Activated T-cell treated with anti-CD3 and anti-CD28 coated beads for 1 hour (primary cell): Measurements from ENCODE around the gene BAG3.
"Not testable (repeated sequence)": the region's sequence is repeated elsewhere in the genome, so short reads cannot be mapped to it uniquely, and the experiment has no call there.

Source experiments
- DNase-seq: peaks from one replicate; pipeline ENCODE4 v3.0.0-alpha.2; 2020; ENCODE audit warnings: low read depth

The BAG3 gene

GRCh38 chr10:119640875-119641526 is 10.2 kb upstream of the BAG3 start:
- DNase-seq = no peak

GRCh38 chr10:119642556-119643111 is 8.5 kb upstream of the BAG3 start:
- no peak for DNase-seq

GRCh38 chr10:119643306-119644204 is 7.6 kb upstream of the BAG3 start:
- DNase-seq = no peak

- DNase-seq = no peak
Observed at GRCh38 chr10:119644205-119644814, 6.9 kb upstream of the BAG3 start.

- no peak for DNase-seq
Observed at GRCh38 chr10:119644994-119645393, 6.2 kb upstream of the BAG3 start.

- no peak for DNase-seq
Observed at GRCh38 chr10:119650062-119650461, 1.1 kb upstream of the BAG3 start.

- DNase-seq = no peak
Observed at GRCh38 chr10:119651514-119652360, 557 bp downstream of the BAG3 start.

- DNase-seq = no peak
Observed at GRCh38 chr10:119652361-119652730, 1.2 kb downstream of the BAG3 start.

- no peak for DNase-seq
Observed at GRCh38 chr10:119653209-119653608, 2.0 kb downstream of the BAG3 start.

- DNase-seq = no peak
Observed at GRCh38 chr10:119653916-119654315, 2.7 kb downstream of the BAG3 start.

- no peak for DNase-seq
Observed at GRCh38 chr10:119654540-119654939, 3.4 kb downstream of the BAG3 start.

- DNase-seq = peak; percentile 30
Observed at GRCh38 chr10:119655566-119656001, 4.4 kb downstream of the BAG3 start.

GRCh38 chr10:119656760-119657159 is 5.6 kb downstream of the BAG3 start:
- DNase-seq = no peak

- DNase-seq = no peak
Observed at GRCh38 chr10:119657725-119658124, 6.5 kb downstream of the BAG3 start.

- DNase-seq = no peak
Observed at GRCh38 chr10:119658274-119658673, 7.1 kb downstream of the BAG3 start.

GRCh38 chr10:119659951-119660350 is 8.8 kb downstream of the BAG3 start:
- no peak for DNase-seq

- DNase-seq = not testable (repeated sequence)
Observed at GRCh38 chr10:119662076-119662605, 11.0 kb downstream of the BAG3 start.

- no peak for DNase-seq
Observed at GRCh38 chr10:119663866-119664698, 12.9 kb downstream of the BAG3 start.

- DNase-seq = no peak
Observed at GRCh38 chr10:119665901-119666708, 14.9 kb downstream of the BAG3 start.

- no peak for DNase-seq
Observed at GRCh38 chr10:119666709-119667004, 15.5 kb downstream of the BAG3 start.
